HEK293T (cell line): ENCODE measurements around the gene TMEM39B.
"Not testable (repeated sequence)": the region's sequence is repeated elsewhere in the genome, so short reads cannot be mapped to it uniquely, and the experiment has no call there.

Experiments
- CTCF ChIA-PET: fragments of 350-600 bp; formaldehyde crosslinking; extraction: SDS; loops from one replicate; lab custom pipeline; 2021; ENCODE audit warnings: antibody characterized with exemption, inconsistent platforms; lab: Yijun Ruan, JAX
- POLR2A ChIA-PET: fragments of 350-600 bp; formaldehyde crosslinking; extraction: SDS; loops from one replicate; lab custom pipeline; 2020; ENCODE audit warnings: antibody characterized with exemption, inconsistent platforms; lab: Yijun Ruan, JAX
- DNase-seq: peaks from one replicate; pipeline ENCODE4 v3.0.0; 2012; ENCODE audit warnings: mixed read lengths; ENCODE audit errors: extremely low spot score
- ARNT ChIP-seq: fragments of 450-650 bp; IDR thresholded peaks from 2 replicates; pipeline ENCODE4 v1.6.1; 2017; ENCODE audit warnings: mild to moderate bottlenecking
- BHLHE40 ChIP-seq: fragments of 450-650 bp; IDR thresholded peaks from 2 replicates; pipeline ENCODE4 v1.6.1; 2016; ENCODE audit warnings: mild to moderate bottlenecking, moderate library complexity, borderline replicate concordance
- CTBP1 ChIP-seq: fragments of 450-650 bp; IDR thresholded peaks from 2 replicates; pipeline ENCODE4 v1.6.1; 2016; ENCODE audit warnings: borderline replicate concordance
- ELF4 ChIP-seq: fragments of 450-650 bp; IDR thresholded peaks from 2 replicates; pipeline ENCODE4 v1.6.1; 2017; ENCODE audit warnings: antibody characterized with exemption
- FOXA1 ChIP-seq: fragments of 450-650 bp; IDR thresholded peaks from 2 replicates; pipeline ENCODE4 v1.6.1; 2016; ENCODE audit warnings: mild to moderate bottlenecking
- FOXK2 ChIP-seq: fragments of 450-650 bp; IDR thresholded peaks from 2 replicates; pipeline ENCODE4 v1.6.1; 2016; ENCODE audit warnings: mild to moderate bottlenecking
- FOXM1 ChIP-seq: fragments of 450-650 bp; IDR thresholded peaks from 2 replicates; pipeline ENCODE4 v1.6.1; 2017; ENCODE audit warnings: mild to moderate bottlenecking, borderline replicate concordance
- HDGF ChIP-seq: fragments of 450-650 bp; IDR thresholded peaks from 2 replicates; pipeline ENCODE4 v1.6.1; 2017; ENCODE audit warnings: antibody characterized with exemption, borderline replicate concordance
- L3MBTL2 ChIP-seq: fragments of 450-650 bp; conservative IDR thresholded peaks from 2 replicates; pipeline ENCODE4 v1.6.1; 2016; ENCODE audit warnings: mild to moderate bottlenecking
- LEF1 ChIP-seq: fragments of 450-650 bp; IDR thresholded peaks from 2 replicates; pipeline ENCODE4 v1.6.1; 2017; ENCODE audit warnings: mild to moderate bottlenecking, borderline replicate concordance
- NFRKB ChIP-seq: fragments of 450-650 bp; IDR thresholded peaks from 2 replicates; pipeline ENCODE4 v1.6.1; 2016; ENCODE audit warnings: mild to moderate bottlenecking, moderate library complexity
- SP1 ChIP-seq: fragments of 450-650 bp; IDR thresholded peaks from 2 replicates; pipeline ENCODE4 v1.6.1; 2017
- SUZ12 ChIP-seq: fragments of 450-650 bp; IDR thresholded peaks from 2 replicates; pipeline ENCODE4 v1.6.1; 2016; ENCODE audit warnings: mild to moderate bottlenecking
- TARDBP ChIP-seq: fragments of 450-650 bp; IDR thresholded peaks from 2 replicates; pipeline ENCODE4 v1.6.1; 2016
- ZNF384 ChIP-seq: fragments of 450-650 bp; IDR thresholded peaks from 2 replicates; pipeline ENCODE4 v1.6.1; 2016
- TF ChIP-seq, protein P1 (sequence below): fragments of 450-650 bp; IDR thresholded peaks from 2 replicates; pipeline ENCODE4 v1.6.1; 2016

TMEM39B gene

DNA sequence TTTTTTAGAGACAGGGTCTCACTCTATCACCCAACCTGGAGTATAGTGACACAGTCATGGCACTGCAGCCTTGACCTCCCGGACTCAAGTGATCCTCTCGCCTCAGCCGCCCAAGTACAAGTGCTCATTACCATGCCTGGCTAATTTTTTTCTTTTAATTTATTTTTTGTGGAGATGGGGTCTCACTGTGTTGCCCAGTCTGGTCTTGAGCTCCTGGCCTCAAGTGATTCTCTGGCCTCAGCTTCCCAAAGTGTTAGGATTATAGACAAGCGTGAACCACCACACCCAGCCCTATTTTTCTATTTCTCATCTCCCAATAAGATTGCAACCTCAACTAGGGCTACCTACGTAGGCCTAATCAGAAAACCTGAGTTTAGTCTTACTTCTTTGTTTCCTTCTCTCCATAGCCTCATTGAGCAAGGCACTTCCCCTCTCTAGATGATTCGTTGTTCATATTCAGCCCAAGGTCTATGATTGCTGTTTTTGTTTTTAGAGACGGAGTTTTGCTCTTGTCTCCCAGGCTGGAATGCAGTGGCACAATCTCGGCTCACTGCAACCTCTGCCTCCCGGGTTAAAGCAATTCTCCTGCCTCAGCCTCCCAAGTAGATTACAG, 34.0 kb downstream of the TMEM39B start:
- no peak for DNase-seq
- ChIA-PET CTCF (no interaction called here), POLR2A (no interaction called here)
- TF ChIP-seq TARDBP (no peak), FOXA1 (no peak), ARNT (no peak), NFRKB (no peak), FOXM1 (no peak), SUZ12 (no peak), ELF4 (no peak), BHLHE40 (no peak), CTBP1 (no peak), LEF1 (no peak), FOXK2 (no peak), SP1 (no peak), ZNF384 (no peak)

DNA sequence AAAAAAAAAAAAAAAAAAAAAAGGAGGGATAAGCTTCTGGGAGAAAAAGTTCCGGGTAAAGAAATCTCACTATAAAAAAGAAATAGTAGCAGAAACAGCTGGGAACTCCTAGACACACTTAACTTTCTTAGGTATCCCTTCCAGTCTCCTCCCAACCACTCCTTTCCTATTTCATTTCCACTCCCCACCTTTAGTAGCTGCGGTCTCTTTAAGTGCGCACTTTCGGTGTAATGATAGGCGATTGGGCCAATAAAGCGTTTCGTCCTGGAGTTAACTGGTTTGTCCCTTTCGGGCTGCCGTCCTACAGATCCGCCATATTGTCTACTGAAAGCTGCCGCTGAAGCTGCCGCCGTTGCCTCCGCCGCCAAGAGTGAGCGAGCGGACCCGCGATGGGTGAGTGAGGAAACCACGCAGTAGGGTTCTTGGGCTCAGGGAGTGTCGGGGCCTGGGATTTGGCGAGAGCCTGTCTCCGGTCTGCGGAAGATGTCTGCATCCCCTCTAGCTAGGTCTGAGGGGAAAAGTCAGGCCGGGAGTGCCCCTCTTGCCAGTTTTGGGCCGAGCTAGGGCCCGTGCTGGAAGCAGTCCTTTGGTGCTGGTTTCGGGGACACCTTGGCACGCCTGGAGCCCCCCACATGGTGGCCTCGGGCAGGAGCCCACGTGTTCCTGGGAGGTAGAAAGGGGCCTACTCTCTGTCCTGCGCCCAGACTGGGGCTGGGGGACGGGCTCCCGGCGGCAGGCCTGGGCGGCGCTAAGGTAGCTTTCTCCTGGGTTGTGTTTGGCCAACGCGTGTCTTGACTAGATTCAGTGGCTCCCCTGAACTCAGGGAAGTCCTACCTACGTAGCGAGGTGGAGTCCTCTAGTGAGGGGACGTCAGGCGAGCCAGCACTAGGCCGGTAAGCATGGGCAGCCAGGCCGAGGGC, 35.3 kb downstream of the TMEM39B start, which contains the start of gene KPNA6:
Gene KPNA6, plus strand, starts transcription at position 315 of the 920 bp plus-strand sequence. Its CDS starts 75 bp downstream, at position 390.
- peak; percentile 89 for DNase-seq
- ChIA-PET CTCF (interaction anchor here (0.6 to 1.5 kb wide), 5 partner anchors 13 to 483 kb away, joined by 3 to 5 read pairs (median 3); partner anchors contain the start of gene TMEM39B), POLR2A (interaction anchor here (0.8 to 2.1 kb wide), 13 partner anchors 10 to 183 kb away, joined by 3 to 17 read pairs (median 4); partner anchors contain the start of genes HDAC1, KHDRBS1, TMEM39B and TXLNA)
- TF ChIP-seq TARDBP (no peak), SP1 (no peak), FOXM1 (no peak), ZNF384 (peak; percentile 98), SUZ12 (no peak), L3MBTL2 (0 out of 2 replicates have a peak, but pooled peaks have one; percentile 13), FOXK2 (no peak), FOXA1 (no peak), BHLHE40 (no peak), CTBP1 (no peak), HDGF (0 out of 2 replicates have a peak, but pooled peaks have one; percentile 44), LEF1 (no peak), NFRKB (no peak)
- TF ChIP-seq, protein P1, sequence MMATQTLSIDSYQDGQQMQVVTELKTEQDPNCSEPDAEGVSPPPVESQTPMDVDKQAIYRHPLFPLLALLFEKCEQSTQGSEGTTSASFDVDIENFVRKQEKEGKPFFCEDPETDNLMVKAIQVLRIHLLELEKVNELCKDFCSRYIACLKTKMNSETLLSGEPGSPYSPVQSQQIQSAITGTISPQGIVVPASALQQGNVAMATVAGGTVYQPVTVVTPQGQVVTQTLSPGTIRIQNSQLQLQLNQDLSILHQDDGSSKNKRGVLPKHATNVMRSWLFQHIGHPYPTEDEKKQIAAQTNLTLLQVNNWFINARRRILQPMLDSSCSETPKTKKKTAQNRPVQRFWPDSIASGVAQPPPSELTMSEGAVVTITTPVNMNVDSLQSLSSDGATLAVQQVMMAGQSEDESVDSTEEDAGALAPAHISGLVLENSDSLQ: no peak

DNA sequence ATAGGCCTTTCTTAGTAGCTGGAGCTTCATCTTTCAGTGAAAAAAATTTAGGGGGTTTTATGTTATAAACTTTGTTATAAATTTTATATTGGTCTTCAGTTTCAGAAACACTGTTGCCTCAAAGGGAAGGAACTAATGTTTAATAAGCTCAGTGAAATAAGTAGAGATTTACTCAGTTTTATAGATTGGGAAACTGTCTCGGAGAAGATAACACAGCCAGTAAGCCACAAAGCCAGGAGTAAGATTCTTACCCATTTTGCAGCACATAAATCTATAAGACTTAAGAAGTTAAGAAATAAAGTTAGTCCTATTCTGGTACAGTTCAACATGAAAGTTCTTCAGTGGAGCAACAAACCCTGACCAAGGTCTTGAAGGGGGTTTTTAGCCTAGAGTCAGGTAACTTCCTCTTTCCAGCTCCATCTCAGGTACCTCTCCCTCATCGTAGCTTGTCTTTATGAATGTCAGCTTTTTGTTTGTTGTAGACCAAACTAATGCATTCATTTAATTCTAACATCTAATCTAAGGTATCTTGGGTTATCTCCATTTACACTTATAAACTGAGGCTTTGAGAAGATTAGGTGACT, 38.4 kb downstream of the TMEM39B start:
- no peak for DNase-seq
- no peak for TF ChIP-seq ELF4
- TF ChIP-seq, protein P1: no peak
- ChIA-PET POLR2A (interaction anchor here (2.2 kb wide), 1 partner anchor 38 kb away, joined by 7 read pairs; the partner anchor contains the start of gene TMEM39B), CTCF (interaction anchor here (0.6 to 1.3 kb wide), 5 partner anchors 12 to 835 kb away, joined by 3 to 4 read pairs (median 4); partner anchors contain the start of gene TMEM39B)

DNA sequence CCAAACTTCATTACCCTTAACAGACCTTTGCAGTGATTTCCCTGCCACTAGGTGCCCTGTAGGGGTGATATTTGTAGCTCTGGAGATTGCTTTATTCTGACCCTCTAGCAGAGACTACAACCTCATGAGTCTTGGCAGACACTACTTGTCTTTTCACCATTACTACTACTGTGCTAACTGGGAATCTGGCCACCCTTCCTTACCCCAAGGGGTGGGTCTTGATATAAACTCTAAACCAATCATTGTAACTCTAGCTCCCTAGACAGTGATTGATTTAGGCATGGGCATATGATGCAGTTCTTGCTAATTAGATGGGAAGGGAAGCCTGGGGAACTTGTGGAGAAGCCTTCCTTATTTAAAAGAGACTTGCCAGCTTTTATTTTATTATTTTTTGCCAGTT, 39.0 kb downstream of the TMEM39B start:
- TF ChIP-seq, protein P1: peak; percentile 97
- no peak for TF ChIP-seq BHLHE40
- DNase-seq: peak; percentile 53
- ChIA-PET CTCF (interaction anchor here (0.6 to 1.3 kb wide), 4 partner anchors 12 to 836 kb away, joined by 3 to 4 read pairs (median 4); partner anchors contain the start of gene TMEM39B), POLR2A (interaction anchor here (2.2 kb wide), 1 partner anchor 39 kb away, joined by 7 read pairs; the partner anchor contains the start of gene TMEM39B)

DNA sequence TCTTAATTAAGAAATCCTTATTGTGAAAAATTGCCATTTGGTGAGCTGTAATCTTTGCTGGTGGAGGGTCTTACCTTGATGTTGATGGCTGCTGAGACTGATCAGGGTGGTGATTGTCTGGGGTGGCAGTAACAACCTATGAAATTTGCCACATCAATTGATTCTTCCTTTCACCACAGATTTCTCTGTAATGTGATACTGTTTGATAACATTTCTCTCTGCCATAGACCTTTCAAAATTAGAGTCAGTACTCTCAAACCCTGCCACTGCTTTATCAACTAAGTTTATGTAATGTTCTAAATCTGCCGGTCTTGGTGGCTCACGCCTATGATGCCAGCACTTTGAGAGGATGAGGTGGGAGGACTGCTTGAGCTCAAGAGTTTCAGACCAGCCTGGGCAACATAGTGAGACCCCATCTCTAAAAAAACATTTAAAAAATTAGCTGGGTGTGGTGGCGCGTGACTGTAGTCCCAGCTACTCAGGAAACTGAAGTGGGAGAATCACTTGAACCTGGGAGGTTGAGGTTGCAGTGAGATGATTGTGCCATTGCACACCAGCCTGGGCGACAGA, 40.2 kb downstream of the TMEM39B start:
- ChIA-PET CTCF (interaction anchor here (0.6 kb wide), 1 partner anchor 29 kb away, joined by 5 read pairs; no protein-coding TSS in a partner anchor), POLR2A (no interaction called here)
- DNase-seq: no peak
- TF ChIP-seq SUZ12 (no peak), LEF1 (no peak), ELF4 (no peak), CTBP1 (no peak), NFRKB (no peak), FOXK2 (no peak), BHLHE40 (no peak), L3MBTL2 (no peak), SP1 (no peak), FOXM1 (no peak), FOXA1 (no peak), ARNT (no peak), ZNF384 (no peak), TARDBP (no peak), HDGF (no peak)
- TF ChIP-seq, protein P1: no peak

DNA sequence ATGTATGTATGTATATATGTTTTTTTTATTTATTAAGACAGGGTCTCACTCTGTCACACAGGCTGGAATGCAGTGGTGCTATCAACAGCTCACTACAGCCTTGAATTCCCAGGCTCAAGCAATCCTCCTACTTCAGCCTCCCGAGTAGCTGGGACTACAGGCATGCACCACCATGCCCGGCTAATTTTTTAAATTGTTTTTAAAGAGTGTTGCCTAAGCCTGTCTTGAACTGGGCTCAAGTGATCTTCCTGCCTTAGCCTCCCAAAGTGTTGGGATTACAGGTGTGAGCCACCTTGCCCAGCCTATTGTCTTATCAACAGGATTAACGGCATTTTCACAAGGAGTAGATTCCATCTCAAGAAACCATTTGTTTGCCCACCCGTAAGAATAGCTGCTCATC, 40.7 kb downstream of the TMEM39B start:
- POLR2A ChIA-PET, DNase-seq: not testable (repeated sequence)
- CTCF ChIA-PET: interaction anchor here (0.6 kb wide), 2 partner anchors 28 to 32 kb away, joined by 3 read pairs; no protein-coding TSS in a partner anchor
